ENCODE results near the gene COLQ. TPM values are rescaled to one million over a fixed set of nuclear protein-coding genes. Genes with fewer than 3 reads are reported as not detected.

The COLQ gene
- total RNA-seq, 1 experiment from 2014 or later = 1.3 TPM

DNA sequence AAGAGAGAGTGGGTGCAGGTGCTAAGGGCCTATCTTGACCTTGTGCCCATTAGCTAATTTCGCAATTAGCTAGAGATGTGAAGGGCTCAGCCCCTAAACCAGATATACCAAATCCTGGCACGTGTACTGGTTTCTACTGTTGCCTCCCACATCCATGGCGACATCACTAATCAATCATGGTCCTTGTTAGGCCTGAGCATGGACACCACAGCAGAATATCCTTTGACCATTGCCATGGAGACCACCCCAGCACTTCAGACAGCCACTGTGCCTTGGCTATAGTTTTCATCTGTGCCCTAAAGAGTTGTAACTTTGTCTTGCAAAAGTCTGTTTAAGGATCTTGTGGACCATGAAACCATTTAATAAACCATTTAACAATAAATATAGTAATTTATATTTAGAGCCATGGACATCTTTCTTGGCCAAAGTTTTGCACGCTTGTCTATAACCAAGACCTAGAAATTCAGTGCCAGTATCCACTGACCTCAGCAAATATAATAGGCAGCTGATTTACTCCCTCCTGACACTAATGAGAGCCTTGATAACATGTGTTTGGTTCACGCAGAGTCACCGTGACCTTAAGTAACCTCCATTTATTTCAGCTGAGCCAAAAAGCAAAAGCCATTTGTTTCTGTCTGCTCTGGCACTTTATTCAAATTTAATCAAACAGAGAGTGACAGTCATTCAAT, 43.4 kb downstream of the COLQ start:
- BruUV-seq (replicated peaks) = no TSS peak
- no peaks in the 10 kb centered on the region for H3K4me1 Mint-ChIP-seq (ENCODE audit: low read depth, unreplicated experiment)
- CTCF ChIA-PET = interaction anchor here (0.6 to 1.0 kb wide), 2 partner anchors 9 to 12 kb away, joined by 3 to 6 read pairs; no protein-coding TSS in a partner anchor
- no peak overlapping the region for H3K27ac Mint-ChIP-seq (ENCODE audit: unreplicated experiment)
- peaks cover 18% of the 10 kb centered on the region for H3K27me3 Mint-ChIP-seq (ENCODE audit: unreplicated experiment)
- TF ChIP-seq, protein P1, sequence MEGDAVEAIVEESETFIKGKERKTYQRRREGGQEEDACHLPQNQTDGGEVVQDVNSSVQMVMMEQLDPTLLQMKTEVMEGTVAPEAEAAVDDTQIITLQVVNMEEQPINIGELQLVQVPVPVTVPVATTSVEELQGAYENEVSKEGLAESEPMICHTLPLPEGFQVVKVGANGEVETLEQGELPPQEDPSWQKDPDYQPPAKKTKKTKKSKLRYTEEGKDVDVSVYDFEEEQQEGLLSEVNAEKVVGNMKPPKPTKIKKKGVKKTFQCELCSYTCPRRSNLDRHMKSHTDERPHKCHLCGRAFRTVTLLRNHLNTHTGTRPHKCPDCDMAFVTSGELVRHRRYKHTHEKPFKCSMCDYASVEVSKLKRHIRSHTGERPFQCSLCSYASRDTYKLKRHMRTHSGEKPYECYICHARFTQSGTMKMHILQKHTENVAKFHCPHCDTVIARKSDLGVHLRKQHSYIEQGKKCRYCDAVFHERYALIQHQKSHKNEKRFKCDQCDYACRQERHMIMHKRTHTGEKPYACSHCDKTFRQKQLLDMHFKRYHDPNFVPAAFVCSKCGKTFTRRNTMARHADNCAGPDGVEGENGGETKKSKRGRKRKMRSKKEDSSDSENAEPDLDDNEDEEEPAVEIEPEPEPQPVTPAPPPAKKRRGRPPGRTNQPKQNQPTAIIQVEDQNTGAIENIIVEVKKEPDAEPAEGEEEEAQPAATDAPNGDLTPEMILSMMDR (IDR thresholded peaks at IDR 0.05; ENCODE audit: unreplicated experiment) = no peak
- H3K36me3 Mint-ChIP-seq (ENCODE audit: insufficient read depth, unreplicated experiment) = no peaks in the 10 kb centered on the region
- intact Hi-C loops (cut with micrococcal nuclease; ENCODE audit: unreplicated experiment) = no loop called here
- no peak overlapping the region for H3K4me3 Mint-ChIP-seq (ENCODE audit: low read depth, unreplicated experiment)
- H3K9me3 Mint-ChIP-seq (ENCODE audit: low read depth, unreplicated experiment) = peaks cover 2% of the 10 kb centered on the region
- no peak for DNase-seq

GRCh38 chr3:15476378-15476777, 45.1 kb downstream of the COLQ start:
- intact Hi-C loops (cut with micrococcal nuclease; ENCODE audit: unreplicated experiment) = no loop called here
- BruUV-seq (replicated peaks) = no TSS peak
- no peak for DNase-seq
- H3K27me3 Mint-ChIP-seq (ENCODE audit: unreplicated experiment) = peaks cover under 1% of the 10 kb centered on the region
- no peaks in the 10 kb centered on the region for H3K4me1 Mint-ChIP-seq (ENCODE audit: low read depth, unreplicated experiment)
- H3K36me3 Mint-ChIP-seq (ENCODE audit: insufficient read depth, unreplicated experiment) = no peaks in the 10 kb centered on the region
- H3K4me3 Mint-ChIP-seq (ENCODE audit: low read depth, unreplicated experiment) = no peak overlapping the region
- no peak overlapping the region for H3K27ac Mint-ChIP-seq (ENCODE audit: unreplicated experiment)
- H3K9me3 Mint-ChIP-seq (ENCODE audit: low read depth, unreplicated experiment) = no peaks in the 10 kb centered on the region
- TF ChIP-seq, protein P1 (IDR thresholded peaks at IDR 0.05; ENCODE audit: unreplicated experiment) = no peak
- CTCF ChIA-PET = no interaction called here

DNA sequence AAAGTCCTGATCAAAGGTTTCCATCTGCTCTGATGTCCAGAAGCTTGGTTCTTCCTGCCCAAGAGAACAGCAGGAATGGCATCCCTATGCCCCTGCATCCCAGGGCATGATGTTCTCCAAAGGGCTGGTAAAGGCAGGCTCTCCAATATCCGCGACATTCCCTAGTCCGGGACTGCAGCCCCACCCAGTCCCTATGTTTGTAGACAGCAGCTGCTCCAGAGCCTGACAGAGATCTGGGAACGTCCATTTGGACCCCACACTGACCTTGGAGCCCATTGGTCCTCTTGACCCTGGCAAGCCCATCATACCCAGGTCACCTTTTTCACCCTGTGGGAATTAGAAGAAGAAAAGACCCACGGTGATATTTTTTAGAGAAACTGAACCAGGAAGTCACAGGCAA, 46.3 kb downstream of the COLQ start:
- no peak overlapping the region for H3K4me3 Mint-ChIP-seq (ENCODE audit: low read depth, unreplicated experiment)
- no peaks in the 10 kb centered on the region for H3K36me3 Mint-ChIP-seq (ENCODE audit: insufficient read depth, unreplicated experiment)
- intact Hi-C loops (cut with micrococcal nuclease; ENCODE audit: unreplicated experiment) = no loop called here
- TF ChIP-seq, protein P1 (IDR thresholded peaks at IDR 0.05; ENCODE audit: unreplicated experiment) = no peak
- no peaks in the 10 kb centered on the region for H3K27me3 Mint-ChIP-seq (ENCODE audit: unreplicated experiment)
- H3K27ac Mint-ChIP-seq (ENCODE audit: unreplicated experiment) = no peak overlapping the region
- no TSS peak for BruUV-seq (replicated peaks)
- H3K9me3 Mint-ChIP-seq (ENCODE audit: low read depth, unreplicated experiment) = no peaks in the 10 kb centered on the region
- no peak for DNase-seq
- H3K4me1 Mint-ChIP-seq (ENCODE audit: low read depth, unreplicated experiment) = no peaks in the 10 kb centered on the region
- CTCF ChIA-PET = no interaction called here

DNA sequence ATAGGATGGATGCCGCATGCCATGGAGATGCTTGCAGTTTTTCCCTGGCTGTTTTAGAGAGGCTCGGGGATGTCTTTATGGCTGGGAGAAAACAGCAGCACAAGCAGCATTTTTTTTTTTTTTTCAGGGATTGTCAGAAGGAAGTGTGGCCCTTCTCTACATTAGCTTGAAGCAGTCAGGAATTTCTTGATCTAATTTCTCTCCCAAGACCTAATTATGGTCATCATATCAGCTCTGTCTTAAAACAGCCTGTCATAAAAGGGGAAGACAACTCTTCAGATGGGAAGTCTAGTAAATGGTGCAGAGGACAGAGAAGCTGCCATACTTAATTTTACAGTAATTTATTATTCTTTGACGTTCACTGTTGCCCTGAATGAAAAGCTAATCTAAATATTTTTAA, 49.6 kb downstream of the COLQ start:
- H3K27me3 Mint-ChIP-seq (ENCODE audit: unreplicated experiment) = no peaks in the 10 kb centered on the region
- CTCF ChIA-PET = interaction anchor here (0.7 kb wide), 1 partner anchor 571 kb away, joined by 4 read pairs; no protein-coding TSS in a partner anchor

More for the DNA sequence above, 49.6 kb downstream of the COLQ start:
- BruUV-seq (replicated peaks) = no TSS peak
- Mint-ChIP-seq H3K9me3 (ENCODE audit: low read depth, unreplicated experiment) (no peaks in the 10 kb centered on the region), H3K36me3 (ENCODE audit: insufficient read depth, unreplicated experiment) (no peaks in the 10 kb centered on the region), H3K4me3 (ENCODE audit: low read depth, unreplicated experiment) (no peak overlapping the region), H3K27ac (ENCODE audit: unreplicated experiment) (no peak overlapping the region), H3K4me1 (ENCODE audit: low read depth, unreplicated experiment) (no peaks in the 10 kb centered on the region)
- intact Hi-C loops (cut with micrococcal nuclease; ENCODE audit: unreplicated experiment) = no loop called here
- TF ChIP-seq, protein P1 (IDR thresholded peaks at IDR 0.05; ENCODE audit: unreplicated experiment) = no peak
- no peak for DNase-seq
